ENCODE measurements around the gene HPN. TPM values are rescaled to one million over a fixed set of nuclear protein-coding genes. Genes with fewer than 3 reads are reported as not detected.
"Not testable (repeated sequence)": the region's sequence is repeated elsewhere in the genome, so short reads cannot be mapped to it uniquely, and the experiment has no call there.

HPN gene
- total and polyA plus RNA-seq, 2 donors from 2014 or later, result 134 to 331 TPM

DNA sequence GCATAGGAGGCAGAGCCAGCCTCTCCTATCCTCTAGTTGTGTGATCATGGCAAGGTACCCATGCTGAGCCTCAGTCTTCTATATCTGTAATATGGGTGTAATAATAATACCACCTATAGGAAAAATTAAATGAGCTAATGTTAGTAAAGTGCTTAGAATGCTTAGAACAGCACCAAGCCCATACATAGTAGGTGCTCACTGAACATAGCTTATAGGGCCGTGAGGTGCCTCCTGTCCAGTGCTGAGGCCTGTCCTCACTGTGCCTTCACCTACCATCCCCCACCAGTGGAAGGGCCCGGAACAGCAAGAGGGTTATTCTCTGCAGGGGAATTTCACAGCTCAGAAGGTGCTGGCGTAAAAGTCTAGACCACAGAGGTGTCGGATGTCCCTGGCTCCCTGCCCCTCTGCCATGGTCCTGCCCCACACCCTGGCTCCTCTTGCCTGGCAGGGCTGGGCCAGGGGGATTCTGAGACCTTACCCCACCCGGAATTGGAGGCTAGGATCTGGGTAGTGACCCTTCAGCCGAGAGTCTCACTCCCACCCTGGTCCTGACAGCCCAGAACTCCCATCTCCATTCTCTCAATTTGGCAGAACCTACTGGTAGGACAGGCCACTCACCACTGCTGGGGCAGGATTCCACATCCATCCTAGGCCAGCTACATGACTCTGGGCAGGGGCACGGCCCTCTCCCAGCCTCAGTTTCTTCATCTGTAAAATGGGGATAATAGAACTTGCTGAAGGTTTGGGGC is 13.5 kb upstream of the HPN start:
- Histone ChIP-seq H3K4me1 (ENCODE audit: control insufficient read depth in 2 of 3, insufficient read depth in 2 of 3, low read depth in 1 of 3, low read length in 3 of 3) (peaks cover 0 to 2% (median 0%) of the 10 kb centered on the region in 3 donors), H3K27ac (ENCODE audit: low read depth in 2 of 2, low read length in 2 of 2) (no peak overlapping the region), H3K9ac (ENCODE audit: low read length in 3 of 3) (no peak overlapping the region), H3K9me3 (ENCODE audit: control insufficient read depth in 2 of 3, insufficient read depth in 1 of 3, low read length in 3 of 3) (no peaks in the 10 kb centered on the region), H3K27me3 (ENCODE audit: control insufficient read depth, insufficient read depth, low read length) (peaks cover 3% of the 10 kb centered on the region), H3K4me3 (ENCODE audit: low read length in 3 of 3) (no peak overlapping the region), H3K36me3 (ENCODE audit: control insufficient read depth in 2 of 3, insufficient read depth in 3 of 3, low read length in 3 of 3) (peaks cover 2 to 19% (median 13%) of the 10 kb centered on the region in 3 donors)
- intact Hi-C loops (cut with DNase I), result no loop called here
- DNase-seq (peak in 1 of 5 donors; percentile 45), FAIRE-seq (no peak)
- TF ChIP-seq, protein P1, sequence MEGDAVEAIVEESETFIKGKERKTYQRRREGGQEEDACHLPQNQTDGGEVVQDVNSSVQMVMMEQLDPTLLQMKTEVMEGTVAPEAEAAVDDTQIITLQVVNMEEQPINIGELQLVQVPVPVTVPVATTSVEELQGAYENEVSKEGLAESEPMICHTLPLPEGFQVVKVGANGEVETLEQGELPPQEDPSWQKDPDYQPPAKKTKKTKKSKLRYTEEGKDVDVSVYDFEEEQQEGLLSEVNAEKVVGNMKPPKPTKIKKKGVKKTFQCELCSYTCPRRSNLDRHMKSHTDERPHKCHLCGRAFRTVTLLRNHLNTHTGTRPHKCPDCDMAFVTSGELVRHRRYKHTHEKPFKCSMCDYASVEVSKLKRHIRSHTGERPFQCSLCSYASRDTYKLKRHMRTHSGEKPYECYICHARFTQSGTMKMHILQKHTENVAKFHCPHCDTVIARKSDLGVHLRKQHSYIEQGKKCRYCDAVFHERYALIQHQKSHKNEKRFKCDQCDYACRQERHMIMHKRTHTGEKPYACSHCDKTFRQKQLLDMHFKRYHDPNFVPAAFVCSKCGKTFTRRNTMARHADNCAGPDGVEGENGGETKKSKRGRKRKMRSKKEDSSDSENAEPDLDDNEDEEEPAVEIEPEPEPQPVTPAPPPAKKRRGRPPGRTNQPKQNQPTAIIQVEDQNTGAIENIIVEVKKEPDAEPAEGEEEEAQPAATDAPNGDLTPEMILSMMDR (IDR thresholded peaks at IDR 0.05; ENCODE audit: borderline replicate concordance, extremely low read depth, insufficient read depth), result no peak

DNA sequence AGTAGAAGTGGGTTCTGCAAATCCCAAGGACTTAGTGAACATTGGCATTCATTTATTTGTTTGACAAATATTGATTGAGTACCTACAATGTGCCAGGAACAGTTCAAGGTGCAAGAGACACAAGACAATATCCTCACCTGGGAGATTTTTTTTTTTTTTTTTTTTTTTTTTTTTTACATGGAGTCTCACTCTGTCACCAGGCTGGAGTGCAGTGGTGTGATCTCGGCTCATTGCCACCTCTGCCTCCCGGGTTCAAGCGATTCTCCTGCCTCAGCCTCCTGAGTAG is 13.0 kb upstream of the HPN start:
- FAIRE-seq; H3K9me3 ChIP-seq (ENCODE audit: control insufficient read depth in 2 of 3, insufficient read depth in 1 of 3, low read length in 3 of 3); H3K4me3 ChIP-seq (ENCODE audit: low read length in 3 of 3): not testable (repeated sequence)

DNA sequence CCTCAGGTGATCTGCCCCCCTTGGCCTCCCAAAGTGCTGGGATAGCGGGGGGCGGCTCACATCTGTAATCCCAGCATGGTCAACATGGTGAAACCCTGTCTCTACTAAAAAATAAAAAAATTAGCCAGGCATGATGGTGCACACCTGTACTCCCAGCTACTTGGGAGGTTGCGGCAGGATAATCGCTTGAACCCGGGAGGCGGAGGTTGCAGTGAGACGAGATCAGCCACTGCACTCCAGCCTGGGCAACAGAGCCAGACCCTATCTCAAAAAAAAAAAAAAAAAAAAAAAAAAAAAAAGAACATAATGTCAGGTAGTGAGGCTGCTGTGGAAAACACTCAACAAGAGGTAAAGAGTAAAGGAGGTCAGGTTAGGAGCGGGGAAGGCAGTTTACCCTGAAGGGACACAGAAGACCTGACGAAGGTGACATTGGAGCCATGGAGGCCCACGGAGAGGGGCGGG is 12.2 kb upstream of the HPN start:
- H3K4me3 ChIP-seq (ENCODE audit: low read length in 3 of 3); intact Hi-C loops (cut with DNase I); H3K9me3 ChIP-seq (ENCODE audit: control insufficient read depth in 2 of 3, insufficient read depth in 1 of 3, low read length in 3 of 3); H3K27me3 ChIP-seq (ENCODE audit: control insufficient read depth, insufficient read depth, low read length); H3K4me1 ChIP-seq (ENCODE audit: control insufficient read depth in 2 of 3, insufficient read depth in 2 of 3, low read depth in 1 of 3, low read length in 3 of 3); FAIRE-seq; H3K9ac ChIP-seq (ENCODE audit: low read length in 3 of 3); H3K27ac ChIP-seq (ENCODE audit: low read depth in 2 of 2, low read length in 2 of 2): not testable (repeated sequence)
- peak in 1 of 5 donors; percentile 46 for DNase-seq
- H3K36me3 ChIP-seq (ENCODE audit: control insufficient read depth in 2 of 3, insufficient read depth in 3 of 3, low read length in 3 of 3), result peaks cover 2 to 13% (median 9%) of the 10 kb centered on the region in 3 donors

More for the DNA sequence above, 13.0 kb upstream of the HPN start:
- intact Hi-C loops (cut with DNase I); H3K27me3 ChIP-seq (ENCODE audit: control insufficient read depth, insufficient read depth, low read length); DNase-seq; H3K4me1 ChIP-seq (ENCODE audit: control insufficient read depth in 2 of 3, insufficient read depth in 2 of 3, low read depth in 1 of 3, low read length in 3 of 3); H3K9ac ChIP-seq (ENCODE audit: low read length in 3 of 3); H3K27ac ChIP-seq (ENCODE audit: low read depth in 2 of 2, low read length in 2 of 2): not testable (repeated sequence)
- H3K36me3 ChIP-seq (ENCODE audit: control insufficient read depth in 2 of 3, insufficient read depth in 3 of 3, low read length in 3 of 3), result peaks cover 2 to 19% (median 13%) of the 10 kb centered on the region in 3 donors

DNA sequence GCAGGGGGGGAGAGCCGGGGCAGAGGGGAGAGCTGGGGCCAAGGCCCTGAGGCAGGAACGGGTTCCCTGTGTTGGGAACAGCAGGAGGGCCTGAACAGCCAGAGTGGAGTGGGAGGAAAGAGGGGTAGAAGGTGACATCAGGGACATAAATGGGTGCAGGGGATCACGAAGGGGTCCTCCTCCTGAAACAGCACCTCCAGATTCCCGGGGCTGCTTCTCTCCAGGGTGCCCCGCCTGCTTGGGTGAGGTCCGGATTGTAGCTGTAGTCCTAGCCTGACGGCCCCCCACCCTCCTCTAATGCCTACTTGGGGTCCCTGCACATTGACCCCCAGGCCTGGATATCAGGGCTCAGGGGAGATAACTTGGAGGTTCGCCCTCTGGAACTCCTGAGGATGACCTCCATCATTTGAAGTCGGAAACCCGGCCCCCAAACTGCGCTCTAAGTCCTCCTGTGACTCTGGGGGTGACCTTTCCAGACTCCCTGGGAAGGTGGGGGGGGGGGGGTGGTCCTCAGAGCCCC is 11.7 kb upstream of the HPN start:
- intact Hi-C loops (cut with DNase I), result no loop called here
- H3K4me3 ChIP-seq (ENCODE audit: low read length in 3 of 3), result peak overlapping the region in 1 of 3 donors; percentile 9
- H3K27ac ChIP-seq (ENCODE audit: low read depth in 2 of 2, low read length in 2 of 2), result no peak overlapping the region
- TF ChIP-seq, protein P1 (IDR thresholded peaks at IDR 0.05; ENCODE audit: borderline replicate concordance, extremely low read depth, insufficient read depth), result no peak
- no peaks in the 10 kb centered on the region for H3K9me3 ChIP-seq (ENCODE audit: control insufficient read depth in 2 of 3, insufficient read depth in 1 of 3, low read length in 3 of 3)
- H3K9ac ChIP-seq (ENCODE audit: low read length in 3 of 3), result no peak overlapping the region
- peaks cover 0 to 2% (median 0%) of the 10 kb centered on the region in 3 donors for H3K4me1 ChIP-seq (ENCODE audit: control insufficient read depth in 2 of 3, insufficient read depth in 2 of 3, low read depth in 1 of 3, low read length in 3 of 3)
- peaks cover 3% of the 10 kb centered on the region for H3K27me3 ChIP-seq (ENCODE audit: control insufficient read depth, insufficient read depth, low read length)
- no peak for FAIRE-seq
- peak in 1 of 5 donors; percentile 10 for DNase-seq
- peaks cover 2 to 13% (median 8%) of the 10 kb centered on the region in 3 donors for H3K36me3 ChIP-seq (ENCODE audit: control insufficient read depth in 2 of 3, insufficient read depth in 3 of 3, low read length in 3 of 3)
